Measurements from ENCODE around the gene SPON1.

SPON1 gene

GRCh38 chr11:14240951-14241350 lies 278.4 kb downstream of the SPON1 start:
- DNase-seq (ENCODE audit: low read depth in 2 of 2) = no peak
- TF ChIP-seq CTCF (IDR thresholded peaks at IDR 0.05; ENCODE audit: low read depth, low read length) = no peak
- no peak overlapping the region for H3K4me3 ChIP-seq (replicated peaks in 1 of 2; ENCODE audit: low read depth in 2 of 2, low read length in 2 of 2)

- no peak for DNase-seq (ENCODE audit: low read depth in 2 of 2)
- no peak for TF ChIP-seq CTCF (IDR thresholded peaks at IDR 0.05; ENCODE audit: low read depth, low read length)
- no peak overlapping the region for H3K4me3 ChIP-seq (replicated peaks in 1 of 2; ENCODE audit: low read depth in 2 of 2, low read length in 2 of 2)
Measured at GRCh38 chr11:14242187-14242586, 279.7 kb downstream of the SPON1 start.

- no peak for TF ChIP-seq CTCF (IDR thresholded peaks at IDR 0.05; ENCODE audit: low read depth, low read length)
- no peak overlapping the region for H3K4me3 ChIP-seq (replicated peaks in 1 of 2; ENCODE audit: low read depth in 2 of 2, low read length in 2 of 2)
Measured at GRCh38 chr11:14242733-14243132, 280.2 kb downstream of the SPON1 start.

GRCh38 chr11:14244926-14245325 lies 282.4 kb downstream of the SPON1 start:
- DNase-seq (ENCODE audit: low read depth in 2 of 2) = no peak
- no peak overlapping the region for H3K4me3 ChIP-seq (replicated peaks in 1 of 2; ENCODE audit: low read depth in 2 of 2, low read length in 2 of 2)
- TF ChIP-seq CTCF (IDR thresholded peaks at IDR 0.05; ENCODE audit: low read depth, low read length) = no peak

More at GRCh38 chr11:14242733-14243132, 280.2 kb downstream of the SPON1 start:
- DNase-seq (ENCODE audit: low read depth in 2 of 2) = no peak

GRCh38 chr11:14245444-14245843 lies 282.9 kb downstream of the SPON1 start:
- no peak overlapping the region for H3K4me3 ChIP-seq (replicated peaks in 1 of 2; ENCODE audit: low read depth in 2 of 2, low read length in 2 of 2)
- no peak for DNase-seq (ENCODE audit: low read depth in 2 of 2)
- no peak for TF ChIP-seq CTCF (IDR thresholded peaks at IDR 0.05; ENCODE audit: low read depth, low read length)

GRCh38 chr11:14248580-14248981 lies 286.1 kb downstream of the SPON1 start:
- no peak for TF ChIP-seq CTCF (IDR thresholded peaks at IDR 0.05; ENCODE audit: low read depth, low read length)
- DNase-seq (ENCODE audit: low read depth in 2 of 2) = no peak
- H3K4me3 ChIP-seq (replicated peaks in 1 of 2; ENCODE audit: low read depth in 2 of 2, low read length in 2 of 2) = no peak overlapping the region

Measured in cardiac fibroblast (primary cell).